K562 (cell line): Measurements from ENCODE around the gene MT1X.

Experiments used
- CAMTA2 ChIP-seq: fragments of 250-450 bp; sonication (Bioruptor Pico); conservative IDR thresholded peaks from 2 replicates; pipeline ENCODE4 v1.5.1; 2022
- KLF13 ChIP-seq: fragments of 450-650 bp; IDR thresholded peaks from 2 replicates; pipeline ENCODE4 v1.6.1; 2016; ENCODE audit warnings: missing genetic modification characterization, low read depth, mild to moderate bottlenecking, missing compliant biosample characterization, moderate library complexity, borderline replicate concordance
- TF ChIP-seq, protein P1 (sequence below): sonication (generic); formaldehyde crosslinking; IDR thresholded peaks from 2 replicates; pipeline ENCODE4 v1.9.0; 2022; ENCODE audit warnings: mild to moderate bottlenecking, missing genetic modification reagents
- TF ChIP-seq, protein P2 (sequence below): IDR thresholded peaks from 3 replicates; pipeline ENCODE4 v1.6.1; 2011; ENCODE audit warnings: borderline replicate concordance, mild to moderate bottlenecking; ENCODE audit not compliant: insufficient read length, insufficient read depth

DNA sequence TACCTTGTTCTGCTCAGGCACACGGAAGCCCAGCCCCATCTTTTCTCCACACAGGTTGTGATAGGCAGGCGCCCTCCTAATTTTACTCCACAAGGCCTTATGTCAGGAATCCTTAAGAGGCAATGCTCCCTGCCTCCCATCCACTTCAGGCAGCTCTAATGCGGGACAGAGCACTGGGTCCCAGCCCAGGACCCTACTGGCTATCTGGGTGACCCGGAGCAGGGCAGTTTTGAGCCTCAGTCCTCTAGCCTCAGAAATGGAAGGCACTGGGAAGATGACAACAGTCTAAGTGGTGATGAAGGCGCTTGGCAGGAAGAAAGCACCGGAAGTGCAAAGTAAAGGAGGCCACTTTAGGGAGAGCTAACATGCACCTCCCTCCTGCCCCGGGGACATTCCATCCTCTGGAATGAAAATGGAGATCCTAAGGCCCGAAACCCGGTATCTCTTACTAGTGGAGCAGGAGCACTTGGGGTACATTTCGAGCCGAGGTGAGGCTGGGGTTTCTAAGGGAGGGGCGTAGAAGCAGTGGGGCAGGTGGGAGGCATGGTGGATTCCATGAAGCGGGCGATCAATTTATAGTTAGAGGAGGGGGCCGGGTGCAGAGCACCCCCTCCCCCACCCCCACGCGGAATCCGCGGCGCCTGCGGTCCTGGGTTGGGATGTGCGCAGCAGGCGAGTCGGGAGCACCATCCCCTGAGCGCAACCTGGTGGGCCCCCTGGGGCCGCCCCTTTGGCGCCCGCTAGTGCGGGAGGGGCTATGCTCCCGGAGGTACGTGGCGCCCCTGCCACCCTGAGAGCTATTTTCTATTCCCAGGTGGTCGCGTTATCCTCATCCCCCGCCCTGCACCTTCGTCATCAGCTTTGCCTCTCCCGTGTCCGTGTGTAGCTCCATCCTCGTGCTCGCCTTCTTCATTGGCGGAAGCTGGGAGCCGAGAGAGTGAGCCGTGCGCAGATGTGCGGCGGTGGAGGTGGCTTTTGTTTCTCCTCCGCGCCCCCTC, 19.6 kb upstream of the MT1X start:
- TF ChIP-seq CAMTA2, result no peak
- TF ChIP-seq, protein P1, sequence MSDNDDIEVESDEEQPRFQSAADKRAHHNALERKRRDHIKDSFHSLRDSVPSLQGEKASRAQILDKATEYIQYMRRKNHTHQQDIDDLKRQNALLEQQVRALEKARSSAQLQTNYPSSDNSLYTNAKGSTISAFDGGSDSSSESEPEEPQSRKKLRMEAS (CRISPR knock-in tag), result no peak
- TF ChIP-seq, protein P2, sequence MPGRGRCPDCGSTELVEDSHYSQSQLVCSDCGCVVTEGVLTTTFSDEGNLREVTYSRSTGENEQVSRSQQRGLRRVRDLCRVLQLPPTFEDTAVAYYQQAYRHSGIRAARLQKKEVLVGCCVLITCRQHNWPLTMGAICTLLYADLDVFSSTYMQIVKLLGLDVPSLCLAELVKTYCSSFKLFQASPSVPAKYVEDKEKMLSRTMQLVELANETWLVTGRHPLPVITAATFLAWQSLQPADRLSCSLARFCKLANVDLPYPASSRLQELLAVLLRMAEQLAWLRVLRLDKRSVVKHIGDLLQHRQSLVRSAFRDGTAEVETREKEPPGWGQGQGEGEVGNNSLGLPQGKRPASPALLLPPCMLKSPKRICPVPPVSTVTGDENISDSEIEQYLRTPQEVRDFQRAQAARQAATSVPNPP, result no peak
- no peak for TF ChIP-seq KLF13
